Pancreas (tissue), 10 donors: ENCODE data around the gene LCN1. TPM values are rescaled to one million over a fixed set of nuclear protein-coding genes. Genes with fewer than 3 reads are reported as not detected.

ENCODE experiments used
- ATAC-seq, 4 donors: fragments of 200-7000 bp; cut with Tn5 transposase; one replicate each; pipeline versions ENCODE4 v1.8.0 to v1.9.1; 2020; ENCODE audit warnings: mild to moderate bottlenecking in 4 of 4, moderate library complexity in 4 of 4
- DNase-seq, 6 donors: peaks; one replicate each; pipeline ENCODE4 v3.0.0-alpha.2; 2020
- FAIRE-seq: peaks from 2 replicates; lab custom pipeline; 2012; peaks lifted over from hg19 to GRCh38; lab: Jason Lieb, UNC
- H3K27ac ChIP-seq, 4 donors: fragments of 200-600 bp; sonication (generic); 1 replicate in 3 of 4; 2 replicates in 1 of 4; pipeline versions ENCODE4 v1.5.0 to v1.8.0; 2020
- H3K27me3 ChIP-seq, 4 donors: fragments of 200-600 bp; one replicate each; pipeline ENCODE4 v1.8.0; 2021
- H3K36me3 ChIP-seq, 3 donors: fragments of 200-600 bp; sonication (generic) in 1 of 3; one replicate each; pipeline versions ENCODE4 v1.5.0 to v1.8.0; 2020 to 2021
- H3K4me1 ChIP-seq, 3 donors: fragments of 200-600 bp; one replicate each; pipeline ENCODE4 v1.8.0; 2021
- H3K4me3 ChIP-seq, 4 donors: fragments of 200-600 bp; sonication (generic) in 2 of 4; one replicate each; pipeline versions ENCODE4 v1.5.0 to v1.8.0; 2020 to 2021
- H3K9me3 ChIP-seq, 4 donors: fragments of 200-600 bp; one replicate each; pipeline ENCODE4 v1.8.0; 2021
- WGBS, 2 donors: extraction: QIAGEN DNeasy Blood & Tissue Kit; methylation state at CpG; one replicate each; pipeline ENCODE4 v1.1.7; 2013; 5-methylcytosine and 5-hydroxymethylcytosine counted together
- intact Hi-C, 3 donors: fragments of 100-400 bp; cut with DNase I; formaldehyde crosslinking; loops; one replicate each; pipeline versions ENCODE4 v1.11.1 to v1.14.2; 2022
- polyA plus RNA-seq, 2 donors: library from polyadenylated mRNA; stranded (reverse); fragments of 200-250 nt; gene quantifications; one replicate each; pipeline ENCODE4 v1.2.3, GENCODE V29; 2013
- total RNA-seq, 6 donors: library from RNA; stranded (reverse); fragmentation: NEBNext Ultra II Directional in 4 of 6; extraction: Animal tissue kit (Norgen Biotek cat#: 25700) in 4 of 6; gene quantifications; one replicate each; pipeline versions ENCODE4 v1.2.1 to v1.2.4, GENCODE V29; 2021 to 2023
- TF ChIP-seq, protein P1 (sequence below), 4 donors: fragments of 200-600 bp; sonication (generic) in 3 of 4; IDR thresholded peaks; one replicate each; pipeline versions ENCODE4 v1.5.0 to v1.8.0; 2021; ENCODE audit warnings: antibody characterized with exemption in 4 of 4
- donor health status: healthy with polysubstance abuse.
- donor health status: DM: no; HTN: no; CAD: no; lungs with moderate emphysema.
- donor health status: DM: no; HTN: no; CAD: no.
- donor health status: control.
- donor health status: control.
- donor health status: Bipolar disorder and iron deficiency.
- donor health status: DM: yes; HTN: yes; CAD: no.
- donor health status: DM: no; HTN: no; CAD: no.
- donor health status: DM: no; HTN: no; CAD: no.
- donor health status: DM: yes; HTN: yes; CAD: no.

The LCN1 gene
- total and polyA plus RNA-seq, 8 donors, result not detected

DNA sequence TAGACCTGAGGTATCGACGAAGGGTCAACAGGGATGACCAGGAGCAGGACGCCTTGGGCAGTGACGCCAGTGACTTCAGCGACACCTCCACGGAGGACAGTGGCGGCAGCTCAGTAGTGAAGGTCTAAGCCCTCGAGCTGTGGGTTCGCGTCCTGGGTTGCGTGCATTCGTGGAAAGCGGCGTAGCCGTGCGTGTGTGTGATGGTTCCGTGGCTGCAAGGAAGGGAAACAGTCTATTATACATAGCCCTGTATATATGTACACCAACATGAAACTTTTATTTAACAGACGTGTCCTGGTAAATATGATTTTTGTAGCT, 33.3 kb upstream of the LCN1 start:
- TF ChIP-seq, protein P1, sequence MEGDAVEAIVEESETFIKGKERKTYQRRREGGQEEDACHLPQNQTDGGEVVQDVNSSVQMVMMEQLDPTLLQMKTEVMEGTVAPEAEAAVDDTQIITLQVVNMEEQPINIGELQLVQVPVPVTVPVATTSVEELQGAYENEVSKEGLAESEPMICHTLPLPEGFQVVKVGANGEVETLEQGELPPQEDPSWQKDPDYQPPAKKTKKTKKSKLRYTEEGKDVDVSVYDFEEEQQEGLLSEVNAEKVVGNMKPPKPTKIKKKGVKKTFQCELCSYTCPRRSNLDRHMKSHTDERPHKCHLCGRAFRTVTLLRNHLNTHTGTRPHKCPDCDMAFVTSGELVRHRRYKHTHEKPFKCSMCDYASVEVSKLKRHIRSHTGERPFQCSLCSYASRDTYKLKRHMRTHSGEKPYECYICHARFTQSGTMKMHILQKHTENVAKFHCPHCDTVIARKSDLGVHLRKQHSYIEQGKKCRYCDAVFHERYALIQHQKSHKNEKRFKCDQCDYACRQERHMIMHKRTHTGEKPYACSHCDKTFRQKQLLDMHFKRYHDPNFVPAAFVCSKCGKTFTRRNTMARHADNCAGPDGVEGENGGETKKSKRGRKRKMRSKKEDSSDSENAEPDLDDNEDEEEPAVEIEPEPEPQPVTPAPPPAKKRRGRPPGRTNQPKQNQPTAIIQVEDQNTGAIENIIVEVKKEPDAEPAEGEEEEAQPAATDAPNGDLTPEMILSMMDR (IDR thresholded peaks at IDR 0.05), result no peak
- H3K4me1 ChIP-seq, result no peaks in the 10 kb centered on the region
- no peak for FAIRE-seq
- intact Hi-C loops, result no loop called here
- 96 to 97% methylated on average over 18 of the region's 18 CpGs for WGBS, 2 donors
- ATAC-seq, result no peak
- H3K27ac ChIP-seq, result no peak overlapping the region
- no peak for DNase-seq
- no peaks in the 10 kb centered on the region for H3K27me3 ChIP-seq
- peaks cover 0 to 49% (median 22%) of the 10 kb centered on the region in 3 donors for H3K36me3 ChIP-seq
- H3K9me3 ChIP-seq, result no peaks in the 10 kb centered on the region
- H3K4me3 ChIP-seq, result no peak overlapping the region

- Histone ChIP-seq H3K27me3 (no peaks in the 10 kb centered on the region), H3K9me3 (no peaks in the 10 kb centered on the region), H3K27ac (no peak overlapping the region), H3K4me1 (no peaks in the 10 kb centered on the region), H3K4me3 (no peak overlapping the region), H3K36me3 (peaks cover 0 to 47% (median 22%) of the 10 kb centered on the region in 3 donors)
- peak in 2 of 6 donors; percentile 29 to 39 for DNase-seq
- intact Hi-C loops, result no loop called here
- no peak for FAIRE-seq
- ATAC-seq, result no peak
- TF ChIP-seq, protein P1 (IDR thresholded peaks at IDR 0.05), result no peak
- WGBS, 2 donors, result 91% methylated on average over 17 of the region's 17 CpGs
Observed at GRCh38 chr9:135488527-135488926, 32.7 kb upstream of the LCN1 start.

DNA sequence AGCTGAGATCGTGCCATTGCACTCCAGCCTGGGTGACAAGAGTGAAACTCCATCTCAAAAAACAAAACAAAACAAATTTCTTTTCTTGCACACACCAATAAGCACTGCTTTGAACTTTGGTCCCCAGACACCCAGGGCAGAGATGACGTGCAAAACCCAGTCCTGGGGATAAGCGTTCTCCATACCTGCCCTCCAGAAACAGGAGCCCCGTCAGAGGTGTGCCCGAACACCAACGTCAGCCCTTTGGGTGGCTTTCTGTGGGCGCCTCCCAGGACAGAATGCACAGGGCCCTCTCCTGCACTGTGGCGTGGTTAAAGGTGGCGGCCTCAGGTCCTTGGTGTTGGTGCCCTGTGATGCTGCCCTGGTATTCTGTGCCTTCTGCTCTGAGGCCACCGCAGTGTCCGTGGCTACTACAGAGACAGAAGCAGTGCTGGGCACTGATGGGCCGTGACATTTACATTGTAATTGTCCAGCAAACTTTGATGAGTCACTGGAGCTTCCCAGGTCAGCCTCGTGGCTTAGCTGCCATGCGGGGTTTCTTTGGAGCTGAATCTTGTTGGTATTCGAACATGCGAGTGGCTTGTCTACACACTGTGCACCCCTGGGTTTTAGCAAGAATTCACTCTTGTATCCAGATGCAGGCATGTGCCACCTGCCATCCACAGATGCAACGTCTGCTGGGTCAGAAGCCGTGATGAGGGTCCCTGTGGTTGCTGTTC, 31.9 kb upstream of the LCN1 start:
- no peak for ATAC-seq
- 91% methylated on average over 18 of the region's 18 CpGs for WGBS, 2 donors
- FAIRE-seq, result no peak
- H3K27ac ChIP-seq, result no peak overlapping the region
- H3K27me3 ChIP-seq, result no peaks in the 10 kb centered on the region
- peak in 2 of 6 donors; percentile 28 to 41 for DNase-seq
- peaks cover 0 to 40% (median 19%) of the 10 kb centered on the region in 3 donors for H3K36me3 ChIP-seq
- H3K9me3 ChIP-seq, result no peaks in the 10 kb centered on the region
- no peak overlapping the region for H3K4me3 ChIP-seq
- TF ChIP-seq, protein P1 (IDR thresholded peaks at IDR 0.05), result no peak
- H3K4me1 ChIP-seq, result no peaks in the 10 kb centered on the region
- intact Hi-C loops, result no loop called here

- no peak for FAIRE-seq
- no peaks in the 10 kb centered on the region for H3K4me1 ChIP-seq
- intact Hi-C loops, result no loop called here
- H3K9me3 ChIP-seq, result no peaks in the 10 kb centered on the region
- peaks cover 0 to 30% (median 10%) of the 10 kb centered on the region in 3 donors for H3K36me3 ChIP-seq
- no peak overlapping the region for H3K27ac ChIP-seq
- WGBS, 2 donors, result 90 to 94% methylated on average over 16 of the region's 16 CpGs
- no peak overlapping the region for H3K4me3 ChIP-seq
- TF ChIP-seq, protein P1 (IDR thresholded peaks at IDR 0.05), result no peak
- H3K27me3 ChIP-seq, result no peaks in the 10 kb centered on the region
- no peak for ATAC-seq
- DNase-seq, result peak in 2 of 6 donors; percentile 15 to 23
Observed at GRCh38 chr9:135490166-135490870, 30.9 kb upstream of the LCN1 start.
